ENCODE results near the gene CNTN4.

Gene CNTN4

DNA sequence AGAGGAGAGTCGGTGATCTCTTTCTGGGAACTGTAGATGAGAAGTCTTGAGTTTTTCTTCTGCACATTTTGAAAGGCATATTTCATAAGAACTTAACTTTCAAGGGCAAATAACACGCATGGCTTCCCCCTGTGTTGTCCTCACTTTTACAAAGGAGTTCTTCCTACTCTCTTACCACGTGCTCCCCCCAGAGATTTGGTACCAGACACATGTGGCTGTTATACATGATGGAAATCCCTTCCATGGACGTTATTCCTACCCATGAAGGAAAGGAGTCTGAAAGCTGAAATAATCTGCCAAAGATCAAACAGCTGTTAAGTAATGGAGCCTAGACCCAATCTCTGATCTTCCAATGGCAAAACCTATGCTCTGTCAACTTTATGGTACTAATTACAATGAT, 1007.1 kb downstream of the CNTN4 start:
- no peak for DNase-seq (ENCODE audit: low spot score)

DNA sequence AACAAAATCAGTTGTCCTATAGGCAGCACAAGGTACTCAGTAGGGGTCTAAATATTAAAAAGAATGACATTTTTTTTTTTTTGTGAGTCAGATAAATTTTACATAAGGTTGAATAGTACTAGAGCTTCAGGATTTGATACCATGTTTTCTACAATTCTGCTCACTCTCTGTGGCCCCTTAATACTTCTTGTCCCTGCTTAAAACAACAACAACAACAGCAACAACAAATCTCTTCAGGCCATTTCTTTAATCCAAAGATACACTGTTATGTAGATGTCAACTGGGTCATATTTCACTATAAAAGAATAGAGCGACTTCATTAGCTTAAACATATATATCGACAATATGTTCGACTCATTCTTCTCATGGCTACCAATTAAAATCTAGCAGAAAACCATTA, 1008.5 kb downstream of the CNTN4 start:
- no peak for DNase-seq (ENCODE audit: low spot score)

All from COLO829 (cell line).